Spleen (tissue), 11 donors: ENCODE results near the gene DNAJC1. TPM values are rescaled to one million over a fixed set of nuclear protein-coding genes. Genes with fewer than 3 reads are reported as not detected.
"Not testable (repeated sequence)": the region's sequence is repeated elsewhere in the genome, so short reads cannot be mapped to it uniquely, and the experiment has no call there.

Experiments used
- DNase-seq: peaks from one replicate; pipeline ENCODE4 v3.0.0-alpha.2; 2020
- H3K27ac ChIP-seq, 8 donors: fragments of 200-600 bp; sonication (generic) in 7 of 8; 1 replicate in 4 of 8; 2 replicates in 4 of 8; pipeline versions ENCODE4 v1.5.0 to v1.8.0; 2016 to 2021; ENCODE audit warnings: inconsistent platforms in 4 of 8, mild to moderate bottlenecking in 4 of 8, moderate library complexity in 1 of 8
- H3K27me3 ChIP-seq, 7 donors: fragments of 200-600 bp; sonication (generic) in 6 of 7; replicated peaks in 1 of 7; 1 replicate in 4 of 7; 2 replicates in 3 of 7; pipeline versions ENCODE4 v1.5.0 to v1.8.0; 2016 to 2021; ENCODE audit warnings: inconsistent platforms in 3 of 7, mild to moderate bottlenecking in 1 of 7
- H3K36me3 ChIP-seq, 6 donors: fragments of 200-600 bp; sonication (generic) in 5 of 6; 1 replicate in 4 of 6; 2 replicates in 2 of 6; pipeline versions ENCODE4 v1.5.0 to v1.8.0; 2016 to 2021; ENCODE audit warnings: inconsistent platforms in 2 of 6
- H3K4me1 ChIP-seq, 6 donors: fragments of 200-600 bp; sonication (generic) in 5 of 6; 1 replicate in 3 of 6; 2 replicates in 3 of 6; pipeline versions ENCODE4 v1.5.0 to v1.8.0; 2016 to 2021; ENCODE audit warnings: inconsistent platforms in 3 of 6
- H3K4me3 ChIP-seq, 8 donors: fragments of 200-600 bp; sonication (generic) in 7 of 8; 1 replicate in 4 of 8; 2 replicates in 4 of 8; pipeline versions ENCODE4 v1.5.0 to v1.8.0; 2016 to 2021; ENCODE audit warnings: inconsistent platforms in 4 of 8, mild to moderate bottlenecking in 4 of 8, moderate library complexity in 2 of 8
- H3K9me3 ChIP-seq, 8 donors: fragments of 200-600 bp; sonication (generic) in 7 of 8; 1 replicate in 4 of 8; 2 replicates in 4 of 8; pipeline versions ENCODE4 v1.5.0 to v1.8.0; 2016 to 2021; ENCODE audit warnings: inconsistent platforms in 4 of 8
- CTCF ChIP-seq, 11 experiments: fragments of 200-600 bp in 7 of 11; fragments of 450-650 bp in 4 of 11; sonication (generic) in 4 of 11; IDR thresholded peaks in 8 of 11; conservative IDR thresholded peaks in 3 of 11; 1 replicate in 7 of 11; 2 replicates in 4 of 11; pipeline versions ENCODE4 v1.4.0 to v1.8.0; 2016 to 2021; ENCODE audit warnings: antibody characterized with exemption in 11 of 11, inconsistent platforms in 4 of 11, mild to moderate bottlenecking in 1 of 11
- POLR2A ChIP-seq, 3 donors: fragments of 450-650 bp; IDR thresholded peaks; one replicate each; pipeline ENCODE4 v1.5.1; 2017; ENCODE audit warnings: antibody characterized with exemption in 3 of 3, mild to moderate bottlenecking in 1 of 3
- POLR2AphosphoS5 ChIP-seq, 3 donors: sonication (generic); formaldehyde crosslinking; IDR thresholded peaks; one replicate each; pipeline ENCODE4 v1.5.1; 2017; ENCODE audit warnings: antibody characterized with exemption in 3 of 3
- WGBS, 5 donors: extraction: QIAGEN DNeasy Blood & Tissue Kit in 3 of 5; methylation state at CpG; one replicate each; pipeline versions ENCODE4 v1.1.5 to v1.1.7; 2013 to 2018; 5-methylcytosine and 5-hydroxymethylcytosine counted together
- intact Hi-C: fragments of 100-400 bp; cut with DNase I; formaldehyde crosslinking; loops from one replicate; pipeline ENCODE4 v1.15.0; 2023; ENCODE audit warnings: low total_unique reads
- polyA plus RNA-seq, 3 donors: library from polyadenylated mRNA; stranded (reverse); fragments of 200-250 nt; gene quantifications; one replicate each; pipeline ENCODE4 v1.2.1, GENCODE V29; 2013
- total RNA-seq, 7 donors: library from RNA; depleted of rRNA in 3 of 7; stranded (reverse); fragments of >200 nt in 3 of 7; fragmentation: NEBNext Ultra II Directional in 4 of 7; extraction: Animal tissue kit (Norgen Biotek cat#: 25700) in 4 of 7; gene quantifications; one replicate each; pipeline versions ENCODE4 v1.1.0 to v1.2.1, GENCODE V29; 2016 to 2021
- donor health status: healthy with polysubstance abuse.
- donor health status: DM: no; HTN: no; CAD: no; lungs with moderate emphysema.
- donor health status: DM: no; HTN: no; CAD: no.
- donor health status: Bipolar disorder and iron deficiency.
- donor health status: healthy.
- donor health status: DM: no; HTN: no; CAD: no.
- donor health status: DM: yes; HTN: yes; CAD: no.

Gene DNAJC1
- total and polyA plus RNA-seq, 10 donors: 8.1 to 96.4 (median 22.5) TPM

- H3K36me3 ChIP-seq: peaks cover 0 to 5% (median 0%) of the 10 kb centered on the region in 6 donors
- intact Hi-C loops: no loop called here
- WGBS, 5 donors: 93 to 100% (median 97%) methylated on average over 1 of the region's 1 CpG
- H3K4me3 ChIP-seq: no peak overlapping the region
- peaks cover 0 to 27% (median 16%) of the 10 kb centered on the region in 8 donors for H3K9me3 ChIP-seq
- no peak for TF ChIP-seq CTCF (IDR thresholded peaks at IDR 0.05 in 8 of 11, conservative IDR thresholded peaks at IDR 0.05 in 3 of 11)
- TF ChIP-seq POLR2A (IDR thresholded peaks at IDR 0.05): no peak
- TF ChIP-seq POLR2AphosphoS5 (IDR thresholded peaks at IDR 0.05): no peak
- H3K27ac ChIP-seq: no peak overlapping the region
- H3K27me3 ChIP-seq: no peaks in the 10 kb centered on the region
- no peak for DNase-seq
- no peaks in the 10 kb centered on the region for H3K4me1 ChIP-seq
Observed at GRCh38 chr10:21820952-21821351, 182.6 kb downstream of the DNAJC1 start.

- H3K4me1 ChIP-seq, intact Hi-C loops: not testable (repeated sequence)
- peaks cover 0 to 17% (median 0%) of the 10 kb centered on the region in 6 donors for H3K36me3 ChIP-seq
Observed at GRCh38 chr10:21818416-21818815, 185.1 kb downstream of the DNAJC1 start.

GRCh38 chr10:21814866-21815265, 188.7 kb downstream of the DNAJC1 start:
- intact Hi-C loops: no loop called here
- no peak for DNase-seq
- peaks cover 0 to 12% (median 7%) of the 10 kb centered on the region in 8 donors for H3K9me3 ChIP-seq
- no peak overlapping the region for H3K27ac ChIP-seq
- WGBS, 5 donors: 88 to 98% (median 94%) methylated on average over 2 of the region's 2 CpGs
- no peak overlapping the region for H3K4me3 ChIP-seq
- H3K27me3 ChIP-seq: no peaks in the 10 kb centered on the region
- H3K4me1 ChIP-seq: no peaks in the 10 kb centered on the region
- peaks cover 0 to 17% (median 0%) of the 10 kb centered on the region in 6 donors for H3K36me3 ChIP-seq
- TF ChIP-seq CTCF (IDR thresholded peaks at IDR 0.05 in 8 of 11, conservative IDR thresholded peaks at IDR 0.05 in 3 of 11) (no peak), POLR2A (IDR thresholded peaks at IDR 0.05) (no peak), POLR2AphosphoS5 (IDR thresholded peaks at IDR 0.05) (no peak)

More at GRCh38 chr10:21818416-21818815, 185.1 kb downstream of the DNAJC1 start:
- H3K27ac ChIP-seq, H3K27me3 ChIP-seq, H3K4me3 ChIP-seq, DNase-seq: not testable (repeated sequence)
- WGBS, 5 donors: 95 to 97% (median 96%) methylated on average over 7 of the region's 7 CpGs
- H3K9me3 ChIP-seq: peaks cover 0 to 16% (median 6%) of the 10 kb centered on the region in 8 donors

- TF ChIP-seq POLR2AphosphoS5 (IDR thresholded peaks at IDR 0.05) (no peak), POLR2A (IDR thresholded peaks at IDR 0.05) (no peak), CTCF (IDR thresholded peaks at IDR 0.05 in 8 of 11, conservative IDR thresholded peaks at IDR 0.05 in 3 of 11) (no peak)
- Histone ChIP-seq H3K27me3 (no peaks in the 10 kb centered on the region), H3K36me3 (peaks cover 0 to 17% (median 0%) of the 10 kb centered on the region in 6 donors), H3K4me3 (no peak overlapping the region), H3K9me3 (peaks cover 0 to 12% (median 7%) of the 10 kb centered on the region in 8 donors), H3K27ac (no peak overlapping the region), H3K4me1 (no peaks in the 10 kb centered on the region)
- DNase-seq: no peak
- 40 to 60% (median 44%) methylated on average over 2 of the region's 2 CpGs for WGBS, 5 donors
- intact Hi-C loops: no loop called here
Observed at GRCh38 chr10:21813946-21814345, 189.6 kb downstream of the DNAJC1 start.

GRCh38 chr10:21811245-21811585, 192.3 kb downstream of the DNAJC1 start:
- DNase-seq: no peak
- 66 to 94% (median 77%) methylated on average over 2 of the region's 2 CpGs for WGBS, 5 donors
- TF ChIP-seq POLR2A (IDR thresholded peaks at IDR 0.05) (no peak), POLR2AphosphoS5 (IDR thresholded peaks at IDR 0.05) (no peak), CTCF (IDR thresholded peaks at IDR 0.05 in 8 of 11, conservative IDR thresholded peaks at IDR 0.05 in 3 of 11) (no peak)

More at GRCh38 chr10:21811245-21811585, 192.3 kb downstream of the DNAJC1 start:
- Histone ChIP-seq H3K9me3 (peaks cover 0 to 10% (median 6%) of the 10 kb centered on the region in 8 donors), H3K4me3 (no peak overlapping the region), H3K27me3 (no peaks in the 10 kb centered on the region), H3K36me3 (peaks cover 0 to 17% (median 0%) of the 10 kb centered on the region in 6 donors), H3K4me1 (no peaks in the 10 kb centered on the region), H3K27ac (no peak overlapping the region)
- intact Hi-C loops: no loop called here
